ENCODE data around the gene ZBTB7B. TPM values are rescaled to one million over a fixed set of nuclear protein-coding genes. Genes with fewer than 3 reads are reported as not detected.

ZBTB7B gene
- total RNA-seq, 4 donors from 2014 or later, result 44.6 to 53.4 (median 49.5) TPM

GRCh38 chr1:155040358-155041093, 37.9 kb downstream of the ZBTB7B start:
- no peaks in the 10 kb centered on the region for H3K36me3 ChIP-seq
- H3K9me3 ChIP-seq, result no peaks in the 10 kb centered on the region
- 85 to 89% methylated on average over 13 to 14 of the region's 14 CpGs for WGBS, 2 donors
- H3K27me3 ChIP-seq, result no peaks in the 10 kb centered on the region
- peaks cover 0 to 27% (median 0%) of the 10 kb centered on the region in 4 donors for H3K4me1 ChIP-seq
- TF ChIP-seq EP300 (IDR thresholded peaks at IDR 0.05), result no peak
- no peak for TF ChIP-seq POLR2A (IDR thresholded peaks at IDR 0.05)
- TF ChIP-seq, protein P1, sequence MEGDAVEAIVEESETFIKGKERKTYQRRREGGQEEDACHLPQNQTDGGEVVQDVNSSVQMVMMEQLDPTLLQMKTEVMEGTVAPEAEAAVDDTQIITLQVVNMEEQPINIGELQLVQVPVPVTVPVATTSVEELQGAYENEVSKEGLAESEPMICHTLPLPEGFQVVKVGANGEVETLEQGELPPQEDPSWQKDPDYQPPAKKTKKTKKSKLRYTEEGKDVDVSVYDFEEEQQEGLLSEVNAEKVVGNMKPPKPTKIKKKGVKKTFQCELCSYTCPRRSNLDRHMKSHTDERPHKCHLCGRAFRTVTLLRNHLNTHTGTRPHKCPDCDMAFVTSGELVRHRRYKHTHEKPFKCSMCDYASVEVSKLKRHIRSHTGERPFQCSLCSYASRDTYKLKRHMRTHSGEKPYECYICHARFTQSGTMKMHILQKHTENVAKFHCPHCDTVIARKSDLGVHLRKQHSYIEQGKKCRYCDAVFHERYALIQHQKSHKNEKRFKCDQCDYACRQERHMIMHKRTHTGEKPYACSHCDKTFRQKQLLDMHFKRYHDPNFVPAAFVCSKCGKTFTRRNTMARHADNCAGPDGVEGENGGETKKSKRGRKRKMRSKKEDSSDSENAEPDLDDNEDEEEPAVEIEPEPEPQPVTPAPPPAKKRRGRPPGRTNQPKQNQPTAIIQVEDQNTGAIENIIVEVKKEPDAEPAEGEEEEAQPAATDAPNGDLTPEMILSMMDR (IDR thresholded peaks at IDR 0.05), result no peak
- H3K4me3 ChIP-seq, result no peak overlapping the region
- DNase-seq (ENCODE audit: low spot score in 2 of 2), result no peak
- no peak overlapping the region for H3K27ac ChIP-seq

- H3K4me1 ChIP-seq, result peaks cover 0 to 25% (median 0%) of the 10 kb centered on the region in 4 donors
- no peak for TF ChIP-seq POLR2A (IDR thresholded peaks at IDR 0.05)
- TF ChIP-seq, protein P1 (IDR thresholded peaks at IDR 0.05), result no peak
- TF ChIP-seq EP300 (IDR thresholded peaks at IDR 0.05), result no peak
Observed at GRCh38 chr1:155042789-155043188, 40.2 kb downstream of the ZBTB7B start.

GRCh38 chr1:155043301-155043702, 40.7 kb downstream of the ZBTB7B start:
- no peaks in the 10 kb centered on the region for H3K36me3 ChIP-seq
- no peak overlapping the region for H3K4me3 ChIP-seq
- TF ChIP-seq, protein P1 (IDR thresholded peaks at IDR 0.05), result no peak
- no peak for TF ChIP-seq EP300 (IDR thresholded peaks at IDR 0.05)
- no peak for TF ChIP-seq POLR2A (IDR thresholded peaks at IDR 0.05)
- peak overlapping the region in 1 of 4 donors; percentile 56 for H3K27ac ChIP-seq
- no peaks in the 10 kb centered on the region for H3K27me3 ChIP-seq
- no peak for DNase-seq (ENCODE audit: low spot score in 2 of 2)
- peaks cover 0 to 23% (median 0%) of the 10 kb centered on the region in 4 donors for H3K4me1 ChIP-seq
- H3K9me3 ChIP-seq, result no peaks in the 10 kb centered on the region
- WGBS, 2 donors, result 65 to 82% methylated on average over 11 to 12 of the region's 12 CpGs

More at GRCh38 chr1:155042789-155043188, 40.2 kb downstream of the ZBTB7B start:
- DNase-seq (ENCODE audit: low spot score in 2 of 2), result no peak
- no peaks in the 10 kb centered on the region for H3K36me3 ChIP-seq
- peak overlapping the region in 1 of 4 donors; percentile 56 for H3K27ac ChIP-seq
- no peaks in the 10 kb centered on the region for H3K9me3 ChIP-seq
- H3K4me3 ChIP-seq, result no peak overlapping the region
- H3K27me3 ChIP-seq, result no peaks in the 10 kb centered on the region
- 73 to 82% methylated on average over 5 of the region's 5 CpGs for WGBS, 2 donors

DNA sequence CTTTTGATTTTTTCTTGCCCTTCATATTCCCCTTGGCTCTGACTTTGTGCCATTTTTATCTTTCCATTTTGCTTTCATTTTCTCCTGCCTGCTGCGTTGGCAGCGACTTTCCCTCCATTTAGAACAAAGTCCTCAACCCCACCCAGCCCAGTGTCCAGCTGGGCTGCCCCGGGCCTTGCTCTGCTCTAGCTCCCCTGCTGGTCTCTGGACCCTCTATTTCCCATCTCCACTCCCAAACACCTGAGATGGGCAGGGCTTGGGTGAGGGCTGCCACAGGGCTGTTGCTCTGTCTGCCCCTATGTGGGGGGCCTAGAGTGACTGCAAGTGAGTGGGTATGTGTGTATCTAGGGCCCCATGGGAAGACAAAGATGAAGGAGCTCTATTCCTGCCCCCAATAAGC, 41.2 kb downstream of the ZBTB7B start:
- no peaks in the 10 kb centered on the region for H3K27me3 ChIP-seq
- no peak overlapping the region for H3K4me3 ChIP-seq
- DNase-seq (ENCODE audit: low spot score in 2 of 2), result no peak
- H3K4me1 ChIP-seq, result peaks cover 0 to 18% (median 0%) of the 10 kb centered on the region in 4 donors
- 55 to 65% methylated on average over 3 of the region's 3 CpGs for WGBS, 2 donors
- no peaks in the 10 kb centered on the region for H3K36me3 ChIP-seq
- H3K27ac ChIP-seq, result peak overlapping the region in 1 of 4 donors; percentile 56
- TF ChIP-seq EP300 (IDR thresholded peaks at IDR 0.05) (no peak), POLR2A (IDR thresholded peaks at IDR 0.05) (no peak)
- TF ChIP-seq, protein P1 (IDR thresholded peaks at IDR 0.05), result no peak
- H3K9me3 ChIP-seq, result no peaks in the 10 kb centered on the region

DNA sequence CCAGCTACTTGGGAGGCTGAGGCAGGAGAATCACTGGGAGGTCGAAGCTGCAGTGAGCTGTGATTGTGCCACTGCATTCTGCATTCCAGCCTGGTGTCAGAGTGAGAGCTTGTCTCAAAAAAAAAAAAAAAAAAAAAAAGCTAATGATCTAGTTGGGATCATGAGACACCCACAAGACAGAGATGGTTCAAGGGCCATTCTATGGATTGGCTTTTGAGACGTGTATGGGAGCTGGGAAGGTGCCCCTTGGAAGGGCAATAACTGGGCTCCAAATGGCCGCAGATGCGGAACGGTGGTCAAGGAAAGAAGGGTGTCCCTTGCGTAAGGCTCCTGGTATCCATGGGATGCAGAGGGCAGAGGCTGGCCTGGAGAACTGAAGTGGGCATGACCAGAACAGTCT, 41.8 kb downstream of the ZBTB7B start:
- no peaks in the 10 kb centered on the region for H3K36me3 ChIP-seq
- no peaks in the 10 kb centered on the region for H3K9me3 ChIP-seq
- H3K4me3 ChIP-seq, result no peak overlapping the region
- no peak for DNase-seq (ENCODE audit: low spot score in 2 of 2)
- 81 to 91% methylated on average over 6 of the region's 6 CpGs for WGBS, 2 donors
- peaks cover 0 to 16% (median under 1%) of the 10 kb centered on the region in 4 donors for H3K4me1 ChIP-seq
- no peaks in the 10 kb centered on the region for H3K27me3 ChIP-seq
- no peak for TF ChIP-seq POLR2A (IDR thresholded peaks at IDR 0.05)
- TF ChIP-seq, protein P1 (IDR thresholded peaks at IDR 0.05), result no peak
- no peak for TF ChIP-seq EP300 (IDR thresholded peaks at IDR 0.05)
- H3K27ac ChIP-seq, result peak overlapping the region in 2 of 4 donors; percentile 16 to 56

Data from tibial nerve (tissue), 4 donors.